ENCODE measurements around the gene CCDC141.

DNA sequence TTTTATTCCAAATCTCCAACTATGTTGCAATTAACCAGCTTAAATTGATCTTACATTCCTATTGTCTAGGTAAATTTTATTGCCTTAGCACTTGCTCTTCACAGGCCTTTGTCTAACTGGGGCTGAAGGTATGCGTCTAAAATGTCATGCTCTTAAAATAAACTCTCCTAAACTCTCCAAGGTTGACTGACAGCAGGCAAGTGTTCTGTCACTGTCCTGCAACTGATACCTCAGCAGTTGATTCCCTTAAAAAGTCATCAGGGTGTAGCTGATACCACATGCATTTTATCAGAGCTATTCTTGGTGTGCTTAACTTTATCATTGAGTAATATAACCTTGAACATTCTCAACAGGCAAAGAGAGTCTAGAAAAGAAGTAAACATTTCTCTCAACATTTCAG is 243.4 kb downstream of the CCDC141 start:
- TF ChIP-seq, protein P1, sequence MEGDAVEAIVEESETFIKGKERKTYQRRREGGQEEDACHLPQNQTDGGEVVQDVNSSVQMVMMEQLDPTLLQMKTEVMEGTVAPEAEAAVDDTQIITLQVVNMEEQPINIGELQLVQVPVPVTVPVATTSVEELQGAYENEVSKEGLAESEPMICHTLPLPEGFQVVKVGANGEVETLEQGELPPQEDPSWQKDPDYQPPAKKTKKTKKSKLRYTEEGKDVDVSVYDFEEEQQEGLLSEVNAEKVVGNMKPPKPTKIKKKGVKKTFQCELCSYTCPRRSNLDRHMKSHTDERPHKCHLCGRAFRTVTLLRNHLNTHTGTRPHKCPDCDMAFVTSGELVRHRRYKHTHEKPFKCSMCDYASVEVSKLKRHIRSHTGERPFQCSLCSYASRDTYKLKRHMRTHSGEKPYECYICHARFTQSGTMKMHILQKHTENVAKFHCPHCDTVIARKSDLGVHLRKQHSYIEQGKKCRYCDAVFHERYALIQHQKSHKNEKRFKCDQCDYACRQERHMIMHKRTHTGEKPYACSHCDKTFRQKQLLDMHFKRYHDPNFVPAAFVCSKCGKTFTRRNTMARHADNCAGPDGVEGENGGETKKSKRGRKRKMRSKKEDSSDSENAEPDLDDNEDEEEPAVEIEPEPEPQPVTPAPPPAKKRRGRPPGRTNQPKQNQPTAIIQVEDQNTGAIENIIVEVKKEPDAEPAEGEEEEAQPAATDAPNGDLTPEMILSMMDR (IDR thresholded peaks at IDR 0.05; ENCODE audit: insufficient read depth, low read length): no peak
- TF ChIP-seq POLR2AphosphoS5 (IDR thresholded peaks at IDR 0.05; ENCODE audit: low read depth): no peak
